GM12878 (cell line): ENCODE data around the gene AQP7. TPM values are rescaled to one million over a fixed set of nuclear protein-coding genes. Genes with fewer than 3 reads are reported as not detected.
A peak's percentile ranks its signal among the peaks of the same experiment; 100 is the strongest.

Source experiments
- ATAC-seq: fragments of 200-7000 bp; cut with Tn5 transposase; 3 replicates; pipeline ENCODE4 v1.9.1; 2020; ENCODE audit warnings: mild to moderate bottlenecking, moderate library complexity
- BruUV-seq: library from RNA; stranded (reverse); fragments of 400-500 nt; replicated peaks from 2 replicates; lab custom pipeline; 2021; lab: Mats Ljungman, UMichigan
- CTCF ChIA-PET: fragments of 300-600 bp; sonication (Branson Sonifier 250); formaldehyde crosslinking; extraction: SDS; loops from one replicate; lab custom pipeline; 2021; ENCODE audit warnings: inconsistent platforms; lab: Yijun Ruan, JAX
- POLR2A ChIA-PET: fragments of 350-600 bp; formaldehyde crosslinking; extraction: SDS; loops from one replicate; lab custom pipeline; 2021; ENCODE audit warnings: inconsistent platforms; lab: Charles Lee
- RAD21 ChIA-PET: fragments of 300-600 bp; sonication (Branson Sonifier 250); formaldehyde crosslinking; loops from one replicate; lab custom pipeline; 2023; ENCODE audit warnings: antibody characterized with exemption; ENCODE audit not compliant: unreplicated experiment; lab: Charles Lee
- SMC1A ChIA-PET: fragments of 300-600 bp; sonication (Branson Sonifier 250); formaldehyde crosslinking; loops from one replicate; lab custom pipeline; 2023; ENCODE audit not compliant: unreplicated experiment, uncharacterized antibody; lab: Charles Lee
- DNase-seq: peaks from one replicate; pipeline ENCODE4 v3.0.0-alpha.2; 2011; ENCODE audit warnings: low read depth, low spot score
- FAIRE-seq: peaks from 3 replicates; lab custom pipeline; 2011; peaks lifted over from hg19 to GRCh38; lab: Jason Lieb, UNC
- H2AFZ ChIP-seq: 2 replicates; pipeline ENCODE4 v1.6.0; 2011; ENCODE audit warnings: low read depth, low read length, control low read depth; ENCODE audit not compliant: control insufficient read depth
- H3K27ac ChIP-seq: 2 replicates; pipeline ENCODE4 v1.5.1; 2011; ENCODE audit warnings: control low read depth; ENCODE audit not compliant: control insufficient read depth, insufficient read depth
- H3K27me3 ChIP-seq, 2 experiments: replicated peaks in 1 of 2; 2 replicates each; pipeline versions ENCODE4 v1.6.0 to v1.6.1; 2011; ENCODE audit warnings: low read length in 1 of 2; ENCODE audit not compliant: control insufficient read depth in 2 of 2, insufficient read depth in 2 of 2
- H3K36me3 ChIP-seq, 2 experiments: 2 replicates each; pipeline ENCODE4 v1.5.1; 2011; ENCODE audit warnings: low read length in 1 of 2; ENCODE audit not compliant: control insufficient read depth in 2 of 2, insufficient read depth in 2 of 2
- H3K4me1 ChIP-seq: 2 replicates; pipeline ENCODE4 v1.6.1; 2011; ENCODE audit warnings: mild to moderate bottlenecking, low read length, moderate library complexity, mixed read lengths; ENCODE audit not compliant: control insufficient read depth, insufficient read depth
- H3K4me2 ChIP-seq: 2 replicates; pipeline ENCODE4 v1.6.0; 2011; ENCODE audit warnings: control low read depth; ENCODE audit not compliant: control insufficient read depth, insufficient read depth
- H3K4me3 ChIP-seq: fragments of 200-600 bp; sonication (generic); 2 replicates; pipeline ENCODE4 v1.5.1; 2016
- H3K79me2 ChIP-seq: 2 replicates; pipeline ENCODE4 v1.6.0; 2011; ENCODE audit warnings: low read length; ENCODE audit not compliant: control insufficient read depth, insufficient read depth
- H3K9ac ChIP-seq: 2 replicates; pipeline ENCODE4 v1.8.0; 2011; ENCODE audit warnings: low read length, control low read depth, mixed read lengths; ENCODE audit not compliant: control insufficient read depth, insufficient read depth
- H3K9me3 ChIP-seq: replicated peaks from 3 replicates; pipeline ENCODE4 v1.5.1; 2011; ENCODE audit warnings: mild to moderate bottlenecking, low read length; ENCODE audit not compliant: control insufficient read depth, insufficient read depth
- H4K20me1 ChIP-seq: 2 replicates; pipeline ENCODE4 v1.6.0; 2011; ENCODE audit not compliant: control insufficient read depth, insufficient read depth
- BHLHE40 ChIP-seq, 2 experiments: fragments of 450-650 bp in 1 of 2; IDR thresholded peaks; 2 replicates each; pipeline ENCODE4 v1.6.1; 2011 to 2017; ENCODE audit warnings: low read depth in 2 of 2, borderline replicate concordance in 1 of 2, improper control_type of control experiment in 1 of 2, low read length in 1 of 2, mild to moderate bottlenecking in 1 of 2
- CBX3 ChIP-seq: fragments of 200-600 bp; sonication (generic); IDR thresholded peaks from 2 replicates; pipeline ENCODE4 v1.6.1; 2016; ENCODE audit warnings: low read depth, borderline replicate concordance
- POLR2A ChIP-seq: IDR thresholded peaks from 2 replicates; pipeline ENCODE4 v1.6.1; 2011; ENCODE audit warnings: low read depth, mild to moderate bottlenecking, low read length
- ZBTB33 ChIP-seq: fragments of 450-650 bp; IDR thresholded peaks from 2 replicates; pipeline ENCODE4 v1.6.1; 2017; ENCODE audit warnings: mild to moderate bottlenecking
- ZBTB4 ChIP-seq: fragments of 450-650 bp; formaldehyde crosslinking; IDR thresholded peaks from 2 replicates; pipeline ENCODE4 v1.4.0; 2022; ENCODE audit warnings: mild to moderate bottlenecking, moderate library complexity
- ZNF207 ChIP-seq: fragments of 450-650 bp; IDR thresholded peaks from 2 replicates; pipeline ENCODE4 v1.6.1; 2014; ENCODE audit warnings: antibody characterized with exemption, mild to moderate bottlenecking, borderline replicate concordance
- ZNF687 ChIP-seq: fragments of 450-650 bp; IDR thresholded peaks from 2 replicates; pipeline ENCODE4 v1.6.1; 2017; ENCODE audit warnings: mild to moderate bottlenecking, moderate library complexity
- WGBS: methylation state at CpG from one replicate; pipeline ENCODE4 v1.1.6; 2016; ENCODE audit warnings: low lambda C conversion rate; ENCODE audit not compliant: insufficient replicate concordance, insufficient coverage; ENCODE audit errors: missing lambda C conversion rate; 5-methylcytosine and 5-hydroxymethylcytosine counted together
- in situ Hi-C: fragments of 300-500 bp; cut with MboI; formaldehyde crosslinking; loops from 9 replicates; pipeline ENCODE4 v1.14.3; 2018; ENCODE audit warnings: mixed read lengths
- intact Hi-C: fragments of 100-400 bp; cut with micrococcal nuclease; formaldehyde crosslinking; loops from one replicate; pipeline ENCODE4 v1.14.2; 2022; ENCODE audit not compliant: unreplicated experiment
- polyA plus RNA-seq, 11 experiments: library from polyadenylated mRNA; depleted of rRNA in 4 of 11; unstranded in 6 of 11; stranded (reverse) in 5 of 11; fragments of >200 nt; fragmentation: Nextera tagmentation in 4 of 11; fragmentation: Illumina TruSeq in 1 of 11; extraction: Ambion mirVana in 4 of 11; extraction: Trizol in 1 of 11; gene quantifications; 1 replicate in 1 of 11; 2 replicates in 10 of 11; pipeline versions ENCODE4 v1.2.1 to v1.2.3, GENCODE V29; 2011 to 2016; ENCODE audit warnings: inconsistent platforms in 2 of 11, missing spikeins in 2 of 11, low read depth in 1 of 11
- total RNA-seq, 4 experiments: library from RNA; depleted of rRNA in 3 of 4; stranded (reverse); fragments of >200 nt in 3 of 4; fragmentation: Illumina TruSeq in 1 of 4; extraction: Trizol in 1 of 4; gene quantifications; 2 replicates each; pipeline versions ENCODE4 v1.2.1 to v1.2.3, GENCODE V29; 2013 to 2021

The AQP7 gene
- total and polyA plus RNA-seq, 10 of the 15 experiments (the other 5 are each of a cell fraction or from before 2014, with no cell fraction given) = 0.04 to 0.18 (median 0.04) TPM; not detected in 7

- CTCF ChIA-PET = interaction anchor here (1.4 to 1.9 kb wide), 2 partner anchors 9 to 23 kb away, joined by 3 to 4 read pairs; no protein-coding TSS in a partner anchor
- SMC1A ChIA-PET = interaction anchor here (1.0 kb wide), 1 partner anchor 79 kb away, joined by 3 read pairs; no protein-coding TSS in a partner anchor
- H2AFZ ChIP-seq = no peak overlapping the region
- no peak overlapping the region for H3K9ac ChIP-seq
- no peaks in the 10 kb centered on the region for H4K20me1 ChIP-seq
- H3K27me3 ChIP-seq = no peaks in the 10 kb centered on the region
- no peak overlapping the region for H3K27ac ChIP-seq
- no peaks in the 10 kb centered on the region for H3K4me1 ChIP-seq
- FAIRE-seq = no peak
- H3K4me2 ChIP-seq = no peak overlapping the region
- intact Hi-C loops (no loop called here), in situ Hi-C loops (no loop called here)
- no peak for TF ChIP-seq ZNF207
- TF ChIP-seq POLR2A = peak; percentile 53
- H3K9me3 ChIP-seq = no peaks in the 10 kb centered on the region
- RAD21 ChIA-PET = no interaction called here
- BruUV-seq = no TSS peak
- no peak for ATAC-seq
- H3K36me3 ChIP-seq = peaks cover 4 to 14% of the 10 kb centered on the region in 2 experiments
- 86% methylated on average over 4 of the region's 4 CpGs for whole genome bisulfite sequencing
- POLR2A ChIA-PET = no interaction called here
- no peak overlapping the region for H3K4me3 ChIP-seq
- no peaks in the 10 kb centered on the region for H3K79me2 ChIP-seq
- no peak for DNase-seq
Measured at GRCh38 chr9:33351547-33351946, 50.8 kb downstream of the AQP7 start.

- intact Hi-C loops (no loop called here), in situ Hi-C loops (no loop called here)
- H4K20me1 ChIP-seq = no peaks in the 10 kb centered on the region
- no peaks in the 10 kb centered on the region for H3K79me2 ChIP-seq
- H3K36me3 ChIP-seq = peaks cover 6 to 24% of the 10 kb centered on the region in 2 experiments
- DNase-seq (no peak), ATAC-seq (no peak), FAIRE-seq (no peak)
- no peaks in the 10 kb centered on the region for H3K27me3 ChIP-seq
- ChIA-PET RAD21 (no interaction called here), SMC1A (no interaction called here), CTCF (interaction anchor here (1.4 to 1.9 kb wide), 3 partner anchors 10 to 25 kb away, joined by 3 to 8 read pairs (median 4); no protein-coding TSS in a partner anchor), POLR2A (interaction anchor here (0.9 kb wide), 1 partner anchor 74 kb away, joined by 11 read pairs; no protein-coding TSS in a partner anchor)
- no peak overlapping the region for H3K4me2 ChIP-seq
- no peak overlapping the region for H3K4me3 ChIP-seq
- no peak overlapping the region for H3K27ac ChIP-seq
- BruUV-seq = no TSS peak
- H2AFZ ChIP-seq = no peak overlapping the region
- H3K9me3 ChIP-seq = no peaks in the 10 kb centered on the region
- H3K9ac ChIP-seq = no peak overlapping the region
- WGBS = 50% methylated on average over 2 of the region's 2 CpGs
- H3K4me1 ChIP-seq = no peaks in the 10 kb centered on the region
- no peak for TF ChIP-seq ZNF687
- no peak for TF ChIP-seq ZBTB33
- no peak for TF ChIP-seq CBX3
- no peak for TF ChIP-seq ZBTB4 (CRISPR knock-in tag)
- no peak for TF ChIP-seq BHLHE40 (IDR thresholded peaks at IDR 0.05; ENCODE audit: borderline replicate concordance in 1 of 2, low read depth in 2 of 2, low read length in 1 of 2)
Measured at GRCh38 chr9:33350310-33350709, 52.1 kb downstream of the AQP7 start.
